ENCODE measurements around the gene NPAS2. TPM values are rescaled to one million over a fixed set of nuclear protein-coding genes. Genes with fewer than 3 reads are reported as not detected.

The NPAS2 gene
- total and polyA plus RNA-seq, 2 of the 8 experiments (the other 6 are each of a cell fraction or from before 2014, with no cell fraction given): 1.8 to 1.9 TPM

GRCh38 chr2:101014264-101014857, 194.4 kb downstream of the NPAS2 start:
- Histone ChIP-seq H3K36me3 (ENCODE audit: control insufficient read depth in 2 of 4, insufficient read depth in 4 of 4, low read length in 3 of 4) (peaks cover 4 to 71% (median 23%) of the 10 kb centered on the region in 4 experiments; a peak in 7 of 8 replicates), H4K8ac (ENCODE audit: extremely low read depth, insufficient read depth, low read length) (no peak overlapping the region), H3K14ac (ENCODE audit: insufficient read length) (no peak overlapping the region), H4K91ac (replicated peaks; ENCODE audit: insufficient read length, low read length) (no peak overlapping the region), H4K5ac (ENCODE audit: insufficient read length, low read depth, low read length) (no peak overlapping the region), H3K79me2 (ENCODE audit: control insufficient read depth in 1 of 2, insufficient read depth in 2 of 2, low read length in 2 of 2) (no peaks in the 10 kb centered on the region), H2BK15ac (ENCODE audit: low read length) (no peak overlapping the region), H3K9ac (replicated peaks in 1 of 4; ENCODE audit: extremely low read depth in 1 of 4, low read depth in 3 of 4, low read length in 3 of 4) (no peak overlapping the region), H3K56ac (replicated peaks; ENCODE audit: insufficient read length, low read depth, low read length) (no peak overlapping the region), H3K27me3 (replicated peaks in 1 of 4; ENCODE audit: control insufficient read depth in 3 of 4, extremely low read depth in 1 of 4, insufficient read depth in 3 of 4, low read length in 3 of 4) (no peaks in the 10 kb centered on the region), H3K79me1 (ENCODE audit: low read depth, low read length) (no peaks in the 10 kb centered on the region; the same call in 1 of the 2 replicates), H2AK5ac (ENCODE audit: low read depth, low read length) (no peak overlapping the region), H3K9me3 (ENCODE audit: insufficient read depth in 2 of 2, low read depth in 1 of 2, low read length in 1 of 2) (no peaks in the 10 kb centered on the region), H3K4ac (replicated peaks; ENCODE audit: insufficient read length, low read depth, low read length) (no peak overlapping the region), H3K4me1 (replicated peaks in 1 of 4; ENCODE audit: control insufficient read depth in 3 of 4, insufficient read depth in 4 of 4, low read length in 3 of 4) (no peaks in the 10 kb centered on the region), H2BK12ac (ENCODE audit: low read depth, low read length) (no peak overlapping the region), H3K27ac (ENCODE audit: low read depth, low read length) (no peak overlapping the region), H2BK5ac (ENCODE audit: low read depth, low read length) (no peak overlapping the region), H3K4me3 (ENCODE audit: extremely low read depth in 1 of 4, insufficient read depth in 2 of 4, low read depth in 3 of 4, low read length in 4 of 4) (no peak overlapping the region), H2BK120ac (replicated peaks; ENCODE audit: low read depth, low read length) (no peak overlapping the region), H2BK20ac (ENCODE audit: low read length) (no peak overlapping the region), H2AFZ (ENCODE audit: low read length) (no peak overlapping the region), H4K20me1 (replicated peaks in 1 of 2; ENCODE audit: control insufficient read depth in 1 of 2, insufficient read depth in 2 of 2, low read length in 2 of 2) (peaks cover 0 to 6% of the 10 kb centered on the region in 2 experiments), H3K23me2 (ENCODE audit: low read depth, low read length) (no peaks in the 10 kb centered on the region), H3K23ac (ENCODE audit: insufficient read length) (no peak overlapping the region), H3K4me2 (ENCODE audit: insufficient read depth in 1 of 2, low read depth in 2 of 2, low read length in 2 of 2) (no peak overlapping the region), H3K18ac (ENCODE audit: extremely low read depth, low read length) (no peak overlapping the region)
- DNase-seq (ENCODE audit: low read depth in 1 of 2, low spot score in 2 of 2) (no peak), FAIRE-seq (no peak)
- WGBS, 2 experiments (ENCODE audit: extremely low coverage in 1 of 2, insufficient coverage in 1 of 2, insufficient read length in 1 of 2, insufficient replicate concordance in 2 of 2, low coverage in 1 of 2, low lambda C conversion rate in 2 of 2, missing lambda C conversion rate in 1 of 2): 93% methylated on average over 6 of the region's 6 CpGs; no CpG with 5 or more reads in 1 of the 2 experiments
- CTCF ChIA-PET (ENCODE audit: partially characterized antibody): interaction anchor here (0.6 to 2.1 kb wide), 9 partner anchors 11 to 251 kb away, joined by 3 to 14 read pairs (median 4); partner anchors contain the start of gene TBC1D8
- POLR2A ChIA-PET (ENCODE audit: partially characterized antibody): interaction anchor here (0.9 to 1.1 kb wide), 3 partner anchors 9 to 136 kb away, joined by 3 to 8 read pairs (median 3); partner anchors contain the start of gene RPL31
- TF ChIP-seq RBBP5 (IDR thresholded peaks at IDR 0.05; ENCODE audit: borderline replicate concordance, low read depth, low read length) (no peak), SP1 (IDR thresholded peaks at IDR 0.05; ENCODE audit: low read depth, low read length) (no peak)

All from H1 (cell line).